Measurements from ENCODE around the gene HSD11B2. TPM values are rescaled to one million over a fixed set of nuclear protein-coding genes. Genes with fewer than 3 reads are reported as not detected.

HSD11B2 gene
- total and polyA plus RNA-seq, 4 donors: 0.51 to 6.7 (median 2.2) TPM

DNA sequence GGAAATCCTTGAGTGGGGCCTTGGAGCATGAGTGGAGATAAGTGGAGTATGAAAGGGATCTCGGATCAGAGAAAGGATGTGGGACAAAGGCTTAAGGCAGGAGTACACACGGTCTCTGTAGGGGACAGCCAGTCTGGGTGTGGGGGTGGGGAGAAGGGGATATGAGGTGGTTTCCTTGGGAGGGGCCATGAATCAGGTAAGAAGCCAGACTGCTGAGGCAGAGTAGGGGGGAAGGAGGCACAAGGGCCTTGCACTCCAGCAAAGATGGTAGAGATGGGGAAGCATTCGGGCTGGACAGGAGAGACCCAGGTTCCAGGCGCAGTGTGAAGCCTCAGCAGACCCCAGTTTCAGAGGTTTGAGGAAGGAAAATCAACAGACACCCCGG is 1.6 kb downstream of the HSD11B2 start:
- TF ChIP-seq, protein P1, sequence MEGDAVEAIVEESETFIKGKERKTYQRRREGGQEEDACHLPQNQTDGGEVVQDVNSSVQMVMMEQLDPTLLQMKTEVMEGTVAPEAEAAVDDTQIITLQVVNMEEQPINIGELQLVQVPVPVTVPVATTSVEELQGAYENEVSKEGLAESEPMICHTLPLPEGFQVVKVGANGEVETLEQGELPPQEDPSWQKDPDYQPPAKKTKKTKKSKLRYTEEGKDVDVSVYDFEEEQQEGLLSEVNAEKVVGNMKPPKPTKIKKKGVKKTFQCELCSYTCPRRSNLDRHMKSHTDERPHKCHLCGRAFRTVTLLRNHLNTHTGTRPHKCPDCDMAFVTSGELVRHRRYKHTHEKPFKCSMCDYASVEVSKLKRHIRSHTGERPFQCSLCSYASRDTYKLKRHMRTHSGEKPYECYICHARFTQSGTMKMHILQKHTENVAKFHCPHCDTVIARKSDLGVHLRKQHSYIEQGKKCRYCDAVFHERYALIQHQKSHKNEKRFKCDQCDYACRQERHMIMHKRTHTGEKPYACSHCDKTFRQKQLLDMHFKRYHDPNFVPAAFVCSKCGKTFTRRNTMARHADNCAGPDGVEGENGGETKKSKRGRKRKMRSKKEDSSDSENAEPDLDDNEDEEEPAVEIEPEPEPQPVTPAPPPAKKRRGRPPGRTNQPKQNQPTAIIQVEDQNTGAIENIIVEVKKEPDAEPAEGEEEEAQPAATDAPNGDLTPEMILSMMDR (IDR thresholded peaks at IDR 0.05; ENCODE audit: low read depth, low read length, missing input control): no peak
- TF ChIP-seq, protein P2, sequence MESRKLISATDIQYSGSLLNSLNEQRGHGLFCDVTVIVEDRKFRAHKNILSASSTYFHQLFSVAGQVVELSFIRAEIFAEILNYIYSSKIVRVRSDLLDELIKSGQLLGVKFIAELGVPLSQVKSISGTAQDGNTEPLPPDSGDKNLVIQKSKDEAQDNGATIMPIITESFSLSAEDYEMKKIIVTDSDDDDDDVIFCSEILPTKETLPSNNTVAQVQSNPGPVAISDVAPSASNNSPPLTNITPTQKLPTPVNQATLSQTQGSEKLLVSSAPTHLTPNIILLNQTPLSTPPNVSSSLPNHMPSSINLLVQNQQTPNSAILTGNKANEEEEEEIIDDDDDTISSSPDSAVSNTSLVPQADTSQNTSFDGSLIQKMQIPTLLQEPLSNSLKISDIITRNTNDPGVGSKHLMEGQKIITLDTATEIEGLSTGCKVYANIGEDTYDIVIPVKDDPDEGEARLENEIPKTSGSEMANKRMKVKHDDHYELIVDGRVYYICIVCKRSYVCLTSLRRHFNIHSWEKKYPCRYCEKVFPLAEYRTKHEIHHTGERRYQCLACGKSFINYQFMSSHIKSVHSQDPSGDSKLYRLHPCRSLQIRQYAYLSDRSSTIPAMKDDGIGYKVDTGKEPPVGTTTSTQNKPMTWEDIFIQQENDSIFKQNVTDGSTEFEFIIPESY (IDR thresholded peaks at IDR 0.05): no peak
- TF ChIP-seq SP1 (IDR thresholded peaks at IDR 0.05) (no peak), FOXA1 (IDR thresholded peaks at IDR 0.05) (no peak), RAD21 (IDR thresholded peaks at IDR 0.05) (no peak), EGR1 (IDR thresholded peaks at IDR 0.05; ENCODE audit: low read depth in 2 of 2) (no peak), GABPA (IDR thresholded peaks at IDR 0.05 in 1 of 2, conservative IDR thresholded peaks at IDR 0.05 in 1 of 2) (no peak), FOXA2 (IDR thresholded peaks at IDR 0.05) (no peak), NR2F2 (IDR thresholded peaks at IDR 0.05) (no peak), RXRA (IDR thresholded peaks at IDR 0.05) (no peak), TAF1 (conservative IDR thresholded peaks at IDR 0.05) (no peak), JUND (IDR thresholded peaks at IDR 0.05) (no peak), HNF4G (IDR thresholded peaks at IDR 0.05) (no peak), YY1 (IDR thresholded peaks at IDR 0.05) (no peak), HNF4A (conservative IDR thresholded peaks at IDR 0.05) (no peak)
- TF ChIP-seq, protein P3, sequence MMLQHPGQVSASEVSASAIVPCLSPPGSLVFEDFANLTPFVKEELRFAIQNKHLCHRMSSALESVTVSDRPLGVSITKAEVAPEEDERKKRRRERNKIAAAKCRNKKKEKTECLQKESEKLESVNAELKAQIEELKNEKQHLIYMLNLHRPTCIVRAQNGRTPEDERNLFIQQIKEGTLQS (IDR thresholded peaks at IDR 0.05): no peak
- TF ChIP-seq, protein P4, sequence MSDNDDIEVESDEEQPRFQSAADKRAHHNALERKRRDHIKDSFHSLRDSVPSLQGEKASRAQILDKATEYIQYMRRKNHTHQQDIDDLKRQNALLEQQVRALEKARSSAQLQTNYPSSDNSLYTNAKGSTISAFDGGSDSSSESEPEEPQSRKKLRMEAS (IDR thresholded peaks at IDR 0.05): no peak
- TF ChIP-seq, protein P5, sequence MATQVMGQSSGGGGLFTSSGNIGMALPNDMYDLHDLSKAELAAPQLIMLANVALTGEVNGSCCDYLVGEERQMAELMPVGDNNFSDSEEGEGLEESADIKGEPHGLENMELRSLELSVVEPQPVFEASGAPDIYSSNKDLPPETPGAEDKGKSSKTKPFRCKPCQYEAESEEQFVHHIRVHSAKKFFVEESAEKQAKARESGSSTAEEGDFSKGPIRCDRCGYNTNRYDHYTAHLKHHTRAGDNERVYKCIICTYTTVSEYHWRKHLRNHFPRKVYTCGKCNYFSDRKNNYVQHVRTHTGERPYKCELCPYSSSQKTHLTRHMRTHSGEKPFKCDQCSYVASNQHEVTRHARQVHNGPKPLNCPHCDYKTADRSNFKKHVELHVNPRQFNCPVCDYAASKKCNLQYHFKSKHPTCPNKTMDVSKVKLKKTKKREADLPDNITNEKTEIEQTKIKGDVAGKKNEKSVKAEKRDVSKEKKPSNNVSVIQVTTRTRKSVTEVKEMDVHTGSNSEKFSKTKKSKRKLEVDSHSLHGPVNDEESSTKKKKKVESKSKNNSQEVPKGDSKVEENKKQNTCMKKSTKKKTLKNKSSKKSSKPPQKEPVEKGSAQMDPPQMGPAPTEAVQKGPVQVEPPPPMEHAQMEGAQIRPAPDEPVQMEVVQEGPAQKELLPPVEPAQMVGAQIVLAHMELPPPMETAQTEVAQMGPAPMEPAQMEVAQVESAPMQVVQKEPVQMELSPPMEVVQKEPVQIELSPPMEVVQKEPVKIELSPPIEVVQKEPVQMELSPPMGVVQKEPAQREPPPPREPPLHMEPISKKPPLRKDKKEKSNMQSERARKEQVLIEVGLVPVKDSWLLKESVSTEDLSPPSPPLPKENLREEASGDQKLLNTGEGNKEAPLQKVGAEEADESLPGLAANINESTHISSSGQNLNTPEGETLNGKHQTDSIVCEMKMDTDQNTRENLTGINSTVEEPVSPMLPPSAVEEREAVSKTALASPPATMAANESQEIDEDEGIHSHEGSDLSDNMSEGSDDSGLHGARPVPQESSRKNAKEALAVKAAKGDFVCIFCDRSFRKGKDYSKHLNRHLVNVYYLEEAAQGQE (IDR thresholded peaks at IDR 0.05): no peak
- Histone ChIP-seq H3K27ac (ENCODE audit: low read depth in 1 of 2, low read length in 2 of 2) (no peak overlapping the region), H3K27me3 (ENCODE audit: control insufficient read depth in 4 of 4, insufficient read depth in 4 of 4, low read length in 3 of 4) (no peaks in the 10 kb centered on the region), H3K9ac (ENCODE audit: low read depth in 1 of 2, low read length in 2 of 2) (no peak overlapping the region), H3K9me3 (ENCODE audit: control insufficient read depth in 4 of 4, low read length in 3 of 4) (no peaks in the 10 kb centered on the region), H3K36me3 (ENCODE audit: control insufficient read depth in 4 of 4, insufficient read depth in 3 of 4, low read depth in 1 of 4, low read length in 3 of 4) (peaks cover 0 to 6% (median under 1%) of the 10 kb centered on the region in 4 donors), H3K4me1 (ENCODE audit: control insufficient read depth in 4 of 4, insufficient read depth in 4 of 4, low read length in 3 of 4) (peaks cover 13 to 42% (median 38%) of the 10 kb centered on the region in 4 donors), H3K4me3 (ENCODE audit: low read depth in 1 of 3, low read length in 3 of 3) (no peak overlapping the region)
- no peak for DNase-seq (ENCODE audit: low spot score)
- 83% methylated on average over 5 of the region's 5 CpGs for WGBS
